DMS153 treated with DMSO at 0.1 percent for 48 hours (cell line): ENCODE measurements around the gene AHR.

Experiments
- DNase-seq: peaks from one replicate; lab custom pipeline; 2025; ENCODE audit not compliant: unreplicated experiment; lab: John Stamatoyannopoulos, UW

Gene AHR

DNA sequence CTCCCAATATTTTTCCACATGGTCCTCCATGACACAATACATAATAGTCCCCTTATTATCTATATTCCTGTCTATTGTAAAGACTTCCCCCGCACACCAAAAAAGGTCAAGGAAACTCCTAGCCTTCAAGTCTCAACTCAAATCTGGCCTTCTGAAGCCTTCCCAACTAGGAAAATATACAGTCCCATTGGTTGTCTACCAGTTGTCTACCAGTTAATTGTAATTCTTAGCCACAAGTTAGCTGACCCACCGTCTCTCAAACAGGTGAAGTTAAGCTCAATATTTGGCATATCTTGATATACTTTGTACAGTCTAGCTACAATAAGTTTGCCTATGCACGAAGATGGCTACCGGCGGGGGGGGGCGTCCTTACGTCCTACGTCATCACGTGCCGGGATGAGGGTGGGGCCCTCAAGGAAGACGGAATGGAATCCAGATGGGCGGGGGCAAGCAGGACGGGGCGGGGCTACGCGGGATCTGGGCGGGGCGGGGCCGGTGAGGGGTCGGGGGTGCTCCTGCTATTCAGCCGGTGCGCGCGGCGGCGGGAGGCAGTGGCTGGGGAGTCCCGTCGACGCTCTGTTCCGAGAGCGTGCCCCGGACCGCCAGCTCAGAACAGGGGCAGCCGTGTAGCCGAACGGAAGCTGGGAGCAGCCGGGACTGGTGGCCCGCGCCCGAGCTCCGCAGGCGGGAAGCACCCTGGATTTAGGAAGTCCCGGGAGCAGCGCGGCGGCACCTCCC, at the start of gene AHR:
Gene AHR, plus strand, starts transcription at position 551 of the 738 bp plus-strand sequence. CDS start 613 bp downstream, outside the sequence.
- peak; percentile 84 for DNase-seq

DNA sequence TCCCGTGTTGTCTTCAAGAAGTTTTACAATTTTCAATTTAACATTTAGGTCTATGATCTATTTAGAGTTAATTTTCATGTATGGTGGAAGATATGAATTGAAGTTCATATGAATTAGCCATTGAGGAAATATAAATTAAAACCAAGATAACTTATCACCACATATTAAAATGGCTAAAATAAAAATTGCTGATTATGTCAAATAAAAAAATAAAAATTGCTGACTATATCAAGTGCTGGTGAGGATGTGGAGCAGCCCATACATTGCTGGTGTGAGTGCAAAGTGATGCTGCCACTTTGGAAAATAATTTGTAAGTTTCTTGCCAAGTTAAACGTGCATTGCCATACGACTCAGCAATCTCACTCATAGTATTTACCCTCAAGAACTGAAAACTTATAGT, 44.6 kb upstream of the AHR start:
- no peak for DNase-seq

DNA sequence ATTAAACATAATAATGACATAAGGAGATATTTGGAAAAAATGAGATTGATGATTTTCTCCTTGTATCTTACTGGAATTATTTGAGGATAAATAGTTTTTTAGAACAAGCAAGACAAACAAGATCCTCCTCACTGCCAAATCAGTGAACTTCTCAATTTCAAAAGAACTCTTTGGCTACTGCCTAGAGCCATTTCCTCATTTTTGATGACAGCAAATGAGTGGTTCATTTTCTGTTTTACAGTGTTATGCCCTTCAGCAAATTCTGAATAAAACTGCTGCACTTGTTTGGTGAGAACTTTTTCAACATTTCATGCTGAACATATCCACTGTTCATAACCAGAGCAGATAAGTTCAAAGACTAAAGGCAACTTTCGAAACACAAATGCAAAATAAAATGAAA, 42.5 kb upstream of the AHR start:
- no peak for DNase-seq

- no peak for DNase-seq
Measured at GRCh38 chr7:17256375-17256774, 42.1 kb upstream of the AHR start.

GRCh38 chr7:17266565-17266964, 31.9 kb upstream of the AHR start:
- DNase-seq = no peak

DNA sequence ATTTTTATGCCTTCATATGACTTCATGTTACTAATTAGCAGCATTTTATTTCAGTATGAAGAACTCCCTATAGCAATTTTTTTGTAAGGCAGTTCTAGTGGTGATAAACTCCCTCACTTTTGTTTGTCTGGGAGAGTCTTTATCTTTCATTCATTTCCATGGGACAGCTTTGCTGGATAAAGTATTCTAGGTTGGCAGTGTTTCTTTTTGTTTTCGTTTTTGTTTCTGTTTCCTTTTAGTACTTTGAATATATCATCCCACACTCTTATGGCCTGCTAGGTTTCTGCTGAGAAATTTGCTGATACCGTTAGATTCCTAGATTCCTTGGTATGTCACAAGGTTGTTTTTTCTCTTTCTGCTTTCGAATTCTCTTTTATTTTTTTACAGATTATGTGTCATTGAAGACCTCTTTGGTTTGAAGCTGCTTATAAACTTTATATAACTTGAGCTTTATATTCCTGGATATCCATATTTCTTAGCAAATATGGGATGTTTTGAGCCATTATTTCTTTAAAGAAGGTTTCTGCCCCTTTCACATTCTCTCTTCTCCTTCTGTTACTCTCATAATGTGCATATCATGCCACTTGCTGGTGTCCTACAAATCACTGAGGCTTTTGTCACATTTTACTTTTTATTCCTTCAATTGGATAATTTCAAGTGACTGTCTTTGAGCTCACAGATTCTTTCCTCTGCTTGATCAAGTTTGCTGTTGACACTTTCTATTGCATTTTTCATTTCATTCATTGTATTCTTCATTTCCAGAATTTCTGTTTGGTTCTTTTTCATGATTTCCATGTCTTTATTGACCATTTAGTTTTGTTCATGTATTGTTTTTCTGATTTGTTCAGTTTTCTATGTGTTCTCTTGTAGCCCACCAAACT, 28.9 kb upstream of the AHR start:
- DNase-seq = no peak

- peak; percentile 42 for DNase-seq
Measured at GRCh38 chr7:17274551-17275245, 23.8 kb upstream of the AHR start.

DNA sequence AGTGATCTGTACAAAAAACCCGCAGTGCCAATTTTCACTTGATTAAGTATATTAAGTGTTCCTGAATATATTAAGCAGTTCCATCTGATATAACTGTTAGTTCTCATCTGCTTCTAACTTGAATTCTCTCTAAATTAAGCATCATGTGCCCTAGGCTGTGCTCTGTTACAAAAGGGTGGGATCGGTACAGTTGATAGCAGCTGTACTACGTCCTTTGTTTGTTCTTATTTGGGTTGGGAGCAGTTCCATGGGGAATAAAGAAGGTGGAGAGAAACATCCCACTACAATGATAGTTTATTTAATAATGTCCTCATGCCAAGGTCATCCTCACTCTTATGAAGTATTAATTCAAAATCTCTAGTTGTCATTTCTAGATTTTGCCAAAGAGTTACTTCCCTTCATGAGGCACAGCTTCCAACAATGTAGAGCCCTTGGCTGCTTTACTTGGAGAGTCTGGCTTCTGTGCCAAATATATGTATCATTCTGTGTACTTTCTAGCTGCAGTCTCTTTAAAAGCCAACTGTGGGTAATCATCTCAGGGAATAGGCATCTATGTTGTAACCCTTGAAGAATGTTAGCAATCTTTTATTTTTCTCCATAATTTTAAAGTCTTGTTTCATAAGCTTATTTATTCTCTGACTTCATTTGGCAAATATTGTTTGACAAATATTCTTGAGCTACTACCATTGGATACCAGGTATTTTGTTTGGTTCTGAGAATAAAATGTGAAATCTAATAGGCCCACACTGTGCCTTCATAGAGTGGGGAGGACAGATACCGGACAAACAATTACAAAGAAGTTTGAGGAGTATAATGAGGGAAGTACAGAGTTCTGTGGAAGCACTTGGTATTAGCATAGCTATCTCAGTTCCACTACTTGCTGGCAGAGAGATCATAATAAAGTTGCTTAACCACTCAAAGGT, 22.4 kb upstream of the AHR start:
- DNase-seq = no peak

GRCh38 chr7:17279061-17279460, 19.4 kb upstream of the AHR start:
- no peak for DNase-seq

DNA sequence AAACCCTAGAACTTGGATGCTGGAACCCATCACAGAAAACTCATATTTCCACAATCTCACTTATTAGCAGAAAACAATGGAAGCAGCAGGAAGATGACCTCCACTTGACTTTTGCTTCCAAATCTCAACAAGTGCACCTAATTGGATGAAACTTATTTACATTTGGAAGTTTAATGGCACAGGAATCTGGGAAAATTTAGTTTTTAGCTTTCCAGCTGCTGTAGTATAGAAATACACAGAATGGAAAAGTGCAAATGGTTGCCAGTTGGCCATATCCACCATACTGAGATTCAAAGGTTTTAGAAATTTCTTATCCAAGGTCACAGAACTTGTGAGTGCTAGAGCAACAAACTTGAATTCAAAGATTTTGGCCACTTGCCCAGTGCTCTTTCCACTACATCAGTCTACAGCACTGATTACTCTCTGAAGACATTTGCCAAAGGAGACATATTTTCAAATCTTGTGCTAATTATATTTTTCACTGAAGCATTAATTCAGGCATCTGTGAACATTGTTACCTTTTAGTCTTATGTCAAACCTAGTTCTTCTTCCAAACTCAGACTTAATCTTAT, 9.3 kb upstream of the AHR start:
- no peak for DNase-seq

DNA sequence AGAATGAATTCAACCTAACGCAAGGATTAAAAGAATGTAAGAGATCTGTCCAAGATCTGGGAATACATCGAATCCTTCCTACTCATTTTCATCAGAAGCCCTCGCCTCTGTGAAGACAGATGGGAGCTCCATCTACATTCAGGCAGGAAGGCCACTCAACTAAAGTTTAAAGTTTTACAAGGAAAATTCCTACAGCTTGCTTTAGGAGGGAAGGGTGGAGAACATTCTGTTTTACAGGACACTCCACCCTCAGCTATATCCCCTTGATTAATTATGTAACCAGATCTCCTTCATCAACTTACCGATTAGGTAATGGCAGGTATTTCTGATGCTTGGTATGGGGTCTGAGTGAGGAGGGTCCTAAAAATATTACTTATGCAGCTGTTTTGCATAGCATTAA, 5.6 kb upstream of the AHR start:
- DNase-seq = no peak

DNA sequence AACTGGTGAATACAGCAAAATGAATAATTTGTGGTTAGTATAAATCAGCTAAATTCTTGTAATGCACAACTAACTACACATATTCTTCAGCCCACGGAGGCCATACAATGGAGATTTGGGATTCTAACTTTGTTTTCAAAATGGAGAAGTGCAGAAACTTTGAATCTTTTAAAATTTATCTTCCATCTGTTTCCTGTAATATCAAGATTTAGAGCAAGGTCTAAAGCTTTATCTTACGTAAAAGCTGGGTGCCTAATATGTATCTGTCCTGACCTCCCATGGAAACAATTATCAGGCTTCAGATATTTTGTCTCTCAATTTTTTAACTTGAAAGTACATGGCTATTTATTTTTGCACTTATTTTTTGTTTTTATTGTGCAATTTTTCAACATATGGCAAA, 5.0 kb upstream of the AHR start:
- DNase-seq = no peak

GRCh38 chr7:17297243-17297642, 1.2 kb upstream of the AHR start:
- no peak for DNase-seq

- peak; percentile 75 for DNase-seq
Measured at GRCh38 chr7:17298840-17299482, 509 bp downstream of the AHR start.

- DNase-seq = no peak
Measured at GRCh38 chr7:17299483-17299991, 1.1 kb downstream of the AHR start.

GRCh38 chr7:17300012-17300411, 1.6 kb downstream of the AHR start:
- DNase-seq = no peak

- DNase-seq = no peak
Measured at GRCh38 chr7:17300437-17300836, 2.0 kb downstream of the AHR start.

DNA sequence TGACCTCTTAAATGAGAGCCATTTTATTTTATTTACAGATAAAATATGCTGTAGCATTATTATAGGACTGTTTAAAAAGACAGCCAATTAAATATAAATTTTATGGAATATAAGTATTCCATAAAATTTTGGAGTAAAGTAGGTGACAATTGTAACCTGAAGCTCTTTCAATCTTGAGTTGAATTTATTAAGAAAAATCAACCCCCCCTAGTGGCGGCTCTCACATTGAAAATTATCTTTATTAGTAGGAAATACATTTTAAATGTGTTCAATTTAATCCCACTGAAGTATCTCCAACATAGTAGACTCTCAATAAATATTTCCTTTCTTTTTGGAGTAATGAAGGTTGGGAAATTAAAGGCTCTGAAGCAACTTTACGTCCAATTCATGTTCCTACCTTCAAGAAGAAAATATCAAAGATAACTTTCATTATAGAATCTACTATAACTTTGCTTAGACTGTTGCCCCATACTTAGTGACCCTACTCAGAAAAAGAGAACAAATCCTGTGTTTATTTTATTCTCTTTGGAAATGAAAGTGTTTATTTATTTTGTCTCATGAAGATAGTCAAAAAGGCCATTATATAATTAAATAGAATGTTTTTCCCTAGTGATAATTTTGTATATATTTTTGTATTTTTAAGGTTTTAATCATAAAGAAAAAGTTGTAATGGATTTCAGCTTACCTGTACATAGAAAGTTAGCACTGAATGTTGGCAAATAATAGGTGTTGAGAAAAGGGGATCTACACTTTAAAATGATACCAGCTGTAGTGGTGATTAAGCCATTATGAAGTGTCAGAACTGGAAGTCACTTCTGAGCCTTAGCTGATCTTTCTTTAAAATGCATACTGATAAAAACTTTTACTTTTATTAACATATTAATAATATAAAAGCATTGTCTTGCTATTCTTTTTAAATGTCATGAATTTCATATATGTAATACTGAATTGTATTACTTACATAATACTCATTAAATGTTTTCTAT, 3.3 kb downstream of the AHR start:
- peak; percentile 37 for DNase-seq
